ENCODE results near the gene RUFY1. TPM values are rescaled to one million over a fixed set of nuclear protein-coding genes. Genes with fewer than 3 reads are reported as not detected.

RUFY1 gene
- total and polyA plus RNA-seq, 2 donors (not counting 3 experiments of a cell fraction or from before 2014, with no cell fraction given), result 25.6 to 44.9 TPM

Small RNA genes within 50 kb of the gene (small RNA-seq; reads per million reads assigned to genes)
- gene AC136628.3 (ENCODE audit: insufficient read depth, insufficient read length, low read depth, low replicate concordance) (not detected), gene RF00017 (ENCODE audit: insufficient read depth, insufficient read length, low read depth, low replicate concordance) (not detected)

Other genes starting within 250 kb of the RUFY1 start
- not detected in 2 replicates for gene ADAMTS2, start 205.1 kb upstream of the RUFY1 start, total RNA-seq
- 0.02 TPM in 1 of 2 replicates, not detected in the other for gene ADAMTS2, start 205.1 kb upstream of the RUFY1 start, polyA plus RNA-seq
- gene HNRNPH1, start 73.1 kb downstream of the RUFY1 start, total RNA-seq, result 969 and 993 TPM in 2 replicates
- gene HNRNPH1, start 73.1 kb downstream of the RUFY1 start, polyA plus RNA-seq, result 197 and 348 TPM in 2 replicates
- not detected in 2 replicates for gene CBY3, start 130.5 kb downstream of the RUFY1 start, total RNA-seq
- gene CBY3, start 130.5 kb downstream of the RUFY1 start, polyA plus RNA-seq, result not detected in 2 replicates
- 854 and 986 TPM in 2 replicates for gene CANX, start 148.4 kb downstream of the RUFY1 start, total RNA-seq
- 156 and 193 TPM in 2 replicates for gene CANX, start 148.4 kb downstream of the RUFY1 start, polyA plus RNA-seq
- 29.0 and 30.1 TPM in 2 replicates for gene MAML1, start 182.3 kb downstream of the RUFY1 start, total RNA-seq
- gene MAML1, start 182.3 kb downstream of the RUFY1 start, polyA plus RNA-seq, result 11.7 and 12.4 TPM in 2 replicates
- 0.88 and 0.95 TPM in 2 replicates for gene LTC4S, start 243.4 kb downstream of the RUFY1 start, total RNA-seq
- 6.3 and 14.1 TPM in 2 replicates for gene LTC4S, start 243.4 kb downstream of the RUFY1 start, polyA plus RNA-seq

Measured in endothelial cell of umbilical vein (primary cell).